ENCODE data around the gene GGCT.

DNA sequence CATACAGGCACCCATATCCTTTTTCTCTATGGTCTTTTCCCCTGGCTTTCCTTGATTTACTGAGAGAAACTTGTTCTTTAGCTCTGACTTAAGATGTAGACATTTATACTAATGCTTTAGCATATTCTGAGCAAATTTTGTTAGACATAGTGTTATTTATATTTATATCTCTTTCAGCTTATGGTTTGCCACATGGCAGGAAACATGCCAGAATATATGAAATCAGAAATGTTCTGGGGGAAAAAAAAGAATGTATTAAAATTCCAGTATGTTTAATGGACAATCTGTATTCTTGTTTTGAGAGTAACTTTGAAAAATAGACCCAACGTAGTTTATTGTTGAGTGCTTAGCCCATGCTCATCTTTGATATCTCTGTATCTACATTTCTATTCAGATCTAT is 10.1 kb upstream of the GGCT start:
- TF ChIP-seq ZNF791 (tag by site-specific recombination; IDR thresholded peaks at IDR 0.05) (no peak), HOXA7 (CRISPR knock-in tag; IDR thresholded peaks at IDR 0.05; ENCODE audit: borderline replicate concordance) (no peak), ZNF549 (tag by site-specific recombination; IDR thresholded peaks at IDR 0.05) (no peak)
- TF ChIP-seq, protein P1, sequence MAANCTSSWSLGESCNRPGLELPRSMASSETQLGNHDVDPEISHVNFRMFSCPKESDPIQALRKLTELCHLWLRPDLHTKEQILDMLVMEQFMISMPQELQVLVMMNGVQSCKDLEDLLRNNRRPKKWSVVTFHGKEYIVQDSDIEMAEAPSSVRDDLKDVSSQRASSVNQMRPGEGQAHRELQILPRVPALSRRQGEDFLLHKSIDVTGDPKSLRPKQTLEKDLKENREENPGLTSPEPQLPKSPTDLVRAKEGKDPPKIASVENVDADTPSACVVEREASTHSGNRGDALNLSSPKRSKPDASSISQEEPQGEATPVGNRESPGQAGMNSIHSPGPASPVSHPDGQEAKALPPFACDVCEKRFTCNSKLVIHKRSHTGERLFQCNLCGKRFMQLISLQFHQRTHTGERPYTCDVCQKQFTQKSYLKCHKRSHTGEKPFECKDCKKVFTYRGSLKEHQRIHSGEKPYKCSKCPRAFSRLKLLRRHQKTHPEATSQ (tag by site-specific recombination; IDR thresholded peaks at IDR 0.05) = no peak
- TF ChIP-seq, protein P2, sequence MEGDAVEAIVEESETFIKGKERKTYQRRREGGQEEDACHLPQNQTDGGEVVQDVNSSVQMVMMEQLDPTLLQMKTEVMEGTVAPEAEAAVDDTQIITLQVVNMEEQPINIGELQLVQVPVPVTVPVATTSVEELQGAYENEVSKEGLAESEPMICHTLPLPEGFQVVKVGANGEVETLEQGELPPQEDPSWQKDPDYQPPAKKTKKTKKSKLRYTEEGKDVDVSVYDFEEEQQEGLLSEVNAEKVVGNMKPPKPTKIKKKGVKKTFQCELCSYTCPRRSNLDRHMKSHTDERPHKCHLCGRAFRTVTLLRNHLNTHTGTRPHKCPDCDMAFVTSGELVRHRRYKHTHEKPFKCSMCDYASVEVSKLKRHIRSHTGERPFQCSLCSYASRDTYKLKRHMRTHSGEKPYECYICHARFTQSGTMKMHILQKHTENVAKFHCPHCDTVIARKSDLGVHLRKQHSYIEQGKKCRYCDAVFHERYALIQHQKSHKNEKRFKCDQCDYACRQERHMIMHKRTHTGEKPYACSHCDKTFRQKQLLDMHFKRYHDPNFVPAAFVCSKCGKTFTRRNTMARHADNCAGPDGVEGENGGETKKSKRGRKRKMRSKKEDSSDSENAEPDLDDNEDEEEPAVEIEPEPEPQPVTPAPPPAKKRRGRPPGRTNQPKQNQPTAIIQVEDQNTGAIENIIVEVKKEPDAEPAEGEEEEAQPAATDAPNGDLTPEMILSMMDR (tag by site-specific recombination; IDR thresholded peaks at IDR 0.05) = no peak
